Hepatocyte (in vitro differentiated cells): ENCODE results near the gene MICAL3. TPM values are rescaled to one million over a fixed set of nuclear protein-coding genes. Genes with fewer than 3 reads are reported as not detected.
A peak's percentile ranks its signal among the peaks of the same experiment; 100 is the strongest.

Experiments
- DNase-seq: peaks from one replicate; pipeline ENCODE4 v3.0.0-alpha.2; 2016; ENCODE audit warnings: low spot score
- H2AFZ ChIP-seq: fragments of 200-600 bp; sonication (generic); 2 replicates; pipeline ENCODE4 v1.6.0; 2016; ENCODE audit warnings: antibody characterized with exemption, mild to moderate bottlenecking
- H3K27ac ChIP-seq: fragments of 200-600 bp; sonication (generic); 2 replicates; pipeline ENCODE4 v1.5.1; 2016; ENCODE audit warnings: mild to moderate bottlenecking
- H3K27me3 ChIP-seq: fragments of 200-600 bp; sonication (generic); 2 replicates; pipeline ENCODE4 v1.6.1; 2016
- H3K36me3 ChIP-seq: fragments of 200-600 bp; sonication (generic); replicated peaks from 2 replicates; pipeline ENCODE4 v1.5.1; 2016; ENCODE audit warnings: low read depth; ENCODE audit not compliant: insufficient read depth
- H3K4me1 ChIP-seq: fragments of 200-600 bp; sonication (generic); 2 replicates; pipeline ENCODE4 v1.5.1; 2016; ENCODE audit warnings: mild to moderate bottlenecking, moderate library complexity; ENCODE audit not compliant: insufficient read depth
- H3K4me2 ChIP-seq: fragments of 200-600 bp; sonication (generic); 2 replicates; pipeline ENCODE4 v1.6.0; 2016
- H3K4me3 ChIP-seq: fragments of 200-600 bp; sonication (generic); 2 replicates; pipeline ENCODE4 v1.5.1; 2016; ENCODE audit warnings: mild to moderate bottlenecking
- H3K79me2 ChIP-seq: fragments of 200-600 bp; sonication (generic); 2 replicates; pipeline ENCODE4 v1.6.0; 2017; ENCODE audit warnings: mild to moderate bottlenecking
- H3K9me2 ChIP-seq: fragments of 200-600 bp; sonication (generic); replicated peaks from 2 replicates; pipeline ENCODE4 v1.6.0; 2017; ENCODE audit warnings: mild to moderate bottlenecking; ENCODE audit not compliant: insufficient read depth
- H3K9me3 ChIP-seq: fragments of 200-600 bp; sonication (generic); 2 replicates; pipeline ENCODE4 v1.5.1; 2016; ENCODE audit warnings: low read depth, mild to moderate bottlenecking
- H4K20me1 ChIP-seq: fragments of 200-600 bp; sonication (generic); 2 replicates; pipeline ENCODE4 v1.6.0; 2016; ENCODE audit warnings: mild to moderate bottlenecking; ENCODE audit not compliant: insufficient read depth, poor library complexity, severe bottlenecking
- CTCF ChIP-seq: fragments of 200-600 bp; sonication (generic); IDR thresholded peaks from 2 replicates; pipeline ENCODE4 v1.5.1; 2016; ENCODE audit warnings: antibody characterized with exemption, mild to moderate bottlenecking; ENCODE audit not compliant: poor library complexity
- EZH2 ChIP-seq: fragments of 200-600 bp; sonication (generic); IDR thresholded peaks from 2 replicates; pipeline ENCODE4 v1.6.1; 2016; ENCODE audit warnings: antibody characterized with exemption, mild to moderate bottlenecking, borderline replicate concordance
- EZH2phosphoT487 ChIP-seq: fragments of 200-600 bp; sonication (generic); IDR thresholded peaks from one replicate; pipeline ENCODE4 v1.6.1; 2018; ENCODE audit warnings: antibody characterized with exemption, mild to moderate bottlenecking, low read depth, moderate library complexity; ENCODE audit not compliant: unreplicated experiment, severe bottlenecking
- WGBS: methylation state at CpG from one replicate; pipeline ENCODE4 v1.1.6; 2016; ENCODE audit warnings: low lambda C conversion rate; ENCODE audit errors: missing lambda C conversion rate; 5-methylcytosine and 5-hydroxymethylcytosine counted together
- polyA plus RNA-seq: library from polyadenylated mRNA; unstranded; fragments of >200 nt; fragmentation: Nextera tagmentation; extraction: Ambion mirVana; gene quantifications from 2 replicates; pipeline ENCODE4 v1.2.1, GENCODE V29; 2016
- total RNA-seq: library from RNA; depleted of rRNA; stranded (reverse); fragments of >200 nt; gene quantifications from 2 replicates; pipeline ENCODE4 v1.2.3, GENCODE V29; 2014

MICAL3 gene
- total and polyA plus RNA-seq, 2 experiments from 2014 or later = 4.6 to 22.7 TPM

- Histone ChIP-seq H3K9me3 (no peaks in the 10 kb centered on the region), H3K27ac (no peak overlapping the region), H3K36me3 (no peaks in the 10 kb centered on the region), H3K4me2 (no peak overlapping the region), H4K20me1 (peaks cover 7% of the 10 kb centered on the region), H3K27me3 (no peaks in the 10 kb centered on the region), H3K9me2 (no peaks in the 10 kb centered on the region), H3K4me1 (no peaks in the 10 kb centered on the region), H3K79me2 (peaks cover 70% of the 10 kb centered on the region), H2AFZ (no peak overlapping the region), H3K4me3 (no peak overlapping the region)
- 97% methylated on average over 8 of the region's 8 CpGs for WGBS
- no peak for DNase-seq
- TF ChIP-seq EZH2 = no peak
- no peak for TF ChIP-seq CTCF
- TF ChIP-seq EZH2phosphoT487 = no peak
These were observed 64.3 kb downstream of the MICAL3 start for GRCh38 chr22:17960011-17960410.

- peaks cover 9% of the 10 kb centered on the region for H4K20me1 ChIP-seq
- no peaks in the 10 kb centered on the region for H3K4me1 ChIP-seq
- no peak for DNase-seq
- WGBS = 86% methylated on average over 7 of the region's 7 CpGs
- no peaks in the 10 kb centered on the region for H3K36me3 ChIP-seq
- no peak for TF ChIP-seq CTCF
- no peak for TF ChIP-seq EZH2phosphoT487
- no peak for TF ChIP-seq EZH2
- no peaks in the 10 kb centered on the region for H3K27me3 ChIP-seq
- H3K9me3 ChIP-seq = no peaks in the 10 kb centered on the region
- H3K4me3 ChIP-seq = no peak overlapping the region
- H3K4me2 ChIP-seq = no peak overlapping the region
- peaks cover 74% of the 10 kb centered on the region for H3K79me2 ChIP-seq
- H3K27ac ChIP-seq = no peak overlapping the region
- no peak overlapping the region for H2AFZ ChIP-seq
- no peaks in the 10 kb centered on the region for H3K9me2 ChIP-seq
These were observed 66.2 kb downstream of the MICAL3 start for GRCh38 chr22:17958166-17958565.

GRCh38 chr22:17957693-17958092, 66.7 kb downstream of the MICAL3 start:
- H4K20me1 ChIP-seq = peaks cover 9% of the 10 kb centered on the region

More at GRCh38 chr22:17957693-17958092, 66.7 kb downstream of the MICAL3 start:
- H3K9me3 ChIP-seq = no peaks in the 10 kb centered on the region
- 84% methylated on average over 5 of the region's 6 CpGs for WGBS
- no peak overlapping the region for H2AFZ ChIP-seq
- H3K4me2 ChIP-seq = peak overlapping the region; percentile 12
- H3K4me3 ChIP-seq = no peak overlapping the region
- no peaks in the 10 kb centered on the region for H3K27me3 ChIP-seq
- no peak overlapping the region for H3K27ac ChIP-seq
- H3K4me1 ChIP-seq = no peaks in the 10 kb centered on the region
- no peaks in the 10 kb centered on the region for H3K9me2 ChIP-seq
- TF ChIP-seq CTCF (no peak), EZH2 (no peak), EZH2phosphoT487 (no peak)
- DNase-seq = no peak
- peaks cover 73% of the 10 kb centered on the region for H3K79me2 ChIP-seq
- no peaks in the 10 kb centered on the region for H3K36me3 ChIP-seq
